ENCODE measurements around the gene RBMS3.

RBMS3 gene

DNA sequence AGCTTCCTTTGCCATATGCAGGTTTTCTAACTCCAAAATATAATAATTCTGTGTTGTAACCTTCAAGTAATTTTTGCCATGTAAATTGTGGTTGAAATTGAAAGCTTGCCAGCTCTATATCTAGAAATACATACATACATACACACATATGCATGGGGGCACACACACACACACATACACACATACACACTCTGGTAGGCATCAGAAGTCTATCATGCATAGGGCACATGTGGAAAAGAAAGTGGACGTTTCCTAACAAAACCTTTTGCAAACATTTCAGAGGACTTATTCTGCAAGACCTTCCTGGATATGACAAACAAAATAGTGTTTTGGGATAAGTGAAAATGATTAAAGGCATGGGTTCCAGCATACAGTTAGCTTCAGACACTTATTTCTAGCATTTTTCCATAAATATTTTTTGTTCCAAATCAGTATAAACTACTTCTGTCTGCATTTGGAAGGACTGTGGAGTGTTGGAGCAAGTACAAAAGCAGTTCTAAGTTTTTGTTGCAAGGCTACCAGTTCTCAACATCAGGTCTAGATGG, 578.9 kb downstream of the RBMS3 start:
- no peaks in the 10 kb centered on the region for H3K36me3 ChIP-seq (ENCODE audit: control insufficient read depth, insufficient read depth, low read length)
- no peak overlapping the region for H3K9ac ChIP-seq (ENCODE audit: low read length)
- no peak overlapping the region for H3K27ac ChIP-seq (ENCODE audit: low read depth, low read length)
- H3K27me3 ChIP-seq (ENCODE audit: control insufficient read depth, insufficient read depth, low read length): no peaks in the 10 kb centered on the region
- H3K4me3 ChIP-seq (ENCODE audit: low read length): no peak overlapping the region
- no peaks in the 10 kb centered on the region for H3K4me1 ChIP-seq (ENCODE audit: control insufficient read depth, insufficient read depth, low read length)

- no peaks in the 10 kb centered on the region for H3K36me3 ChIP-seq (ENCODE audit: control insufficient read depth, insufficient read depth, low read length)
- no peaks in the 10 kb centered on the region for H3K4me1 ChIP-seq (ENCODE audit: control insufficient read depth, insufficient read depth, low read length)
- H3K27me3 ChIP-seq (ENCODE audit: control insufficient read depth, insufficient read depth, low read length): no peaks in the 10 kb centered on the region
- H3K9ac ChIP-seq (ENCODE audit: low read length): no peak overlapping the region
- H3K4me3 ChIP-seq (ENCODE audit: low read length): no peak overlapping the region
- H3K27ac ChIP-seq (ENCODE audit: low read depth, low read length): no peak overlapping the region
Observed at GRCh38 chr3:29864809-29865208, 583.9 kb downstream of the RBMS3 start.

DNA sequence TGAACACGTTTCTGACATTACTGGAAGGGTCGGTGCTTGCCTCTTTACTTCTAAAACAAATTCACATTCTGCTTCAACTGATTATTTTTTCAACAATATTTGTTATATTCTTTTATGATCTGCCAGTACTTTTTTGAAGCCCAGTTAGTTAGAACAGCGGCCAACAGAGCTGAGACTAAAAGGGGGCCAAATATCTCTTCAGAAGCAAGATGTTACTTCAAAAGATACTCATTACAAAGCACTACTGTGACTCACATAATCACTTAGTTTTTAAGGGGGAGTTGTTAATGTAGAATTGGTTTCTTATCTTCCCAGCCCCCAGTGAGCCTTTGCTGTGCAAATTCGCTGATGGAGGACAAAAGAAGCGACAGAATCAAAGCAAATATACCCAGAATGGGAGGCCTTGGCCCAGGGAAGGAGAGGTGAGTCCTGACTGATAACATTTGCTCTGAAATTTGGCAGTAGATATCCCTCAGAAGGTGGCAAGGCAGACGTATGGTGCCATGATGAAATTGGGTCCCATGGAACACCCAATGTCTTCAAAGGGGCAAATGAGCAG, 587.8 kb downstream of the RBMS3 start:
- no peak overlapping the region for H3K27ac ChIP-seq (ENCODE audit: low read depth, low read length)
- no peak overlapping the region for H3K4me3 ChIP-seq (ENCODE audit: low read length)
- no peaks in the 10 kb centered on the region for H3K27me3 ChIP-seq (ENCODE audit: control insufficient read depth, insufficient read depth, low read length)
- no peaks in the 10 kb centered on the region for H3K4me1 ChIP-seq (ENCODE audit: control insufficient read depth, insufficient read depth, low read length)
- no peak overlapping the region for H3K9ac ChIP-seq (ENCODE audit: low read length)
- no peaks in the 10 kb centered on the region for H3K36me3 ChIP-seq (ENCODE audit: control insufficient read depth, insufficient read depth, low read length)

GRCh38 chr3:29870136-29870535, 589.3 kb downstream of the RBMS3 start:
- Histone ChIP-seq H3K4me3 (ENCODE audit: low read length) (no peak overlapping the region), H3K4me1 (ENCODE audit: control insufficient read depth, insufficient read depth, low read length) (no peaks in the 10 kb centered on the region), H3K27me3 (ENCODE audit: control insufficient read depth, insufficient read depth, low read length) (no peaks in the 10 kb centered on the region), H3K9ac (ENCODE audit: low read length) (no peak overlapping the region), H3K36me3 (ENCODE audit: control insufficient read depth, insufficient read depth, low read length) (no peaks in the 10 kb centered on the region), H3K27ac (ENCODE audit: low read depth, low read length) (no peak overlapping the region)

GRCh38 chr3:29871087-29871486, 590.2 kb downstream of the RBMS3 start:
- no peaks in the 10 kb centered on the region for H3K4me1 ChIP-seq (ENCODE audit: control insufficient read depth, insufficient read depth, low read length)
- H3K4me3 ChIP-seq (ENCODE audit: low read length): no peak overlapping the region
- no peak overlapping the region for H3K27ac ChIP-seq (ENCODE audit: low read depth, low read length)

GRCh38 chr3:29880809-29881208, 599.9 kb downstream of the RBMS3 start:
- no peak overlapping the region for H3K4me3 ChIP-seq (ENCODE audit: low read length)
- no peaks in the 10 kb centered on the region for H3K27me3 ChIP-seq (ENCODE audit: control insufficient read depth, insufficient read depth, low read length)
- no peaks in the 10 kb centered on the region for H3K36me3 ChIP-seq (ENCODE audit: control insufficient read depth, insufficient read depth, low read length)
- H3K9ac ChIP-seq (ENCODE audit: low read length): no peak overlapping the region
- H3K27ac ChIP-seq (ENCODE audit: low read depth, low read length): no peak overlapping the region
- H3K4me1 ChIP-seq (ENCODE audit: control insufficient read depth, insufficient read depth, low read length): no peaks in the 10 kb centered on the region

More at GRCh38 chr3:29871087-29871486, 590.2 kb downstream of the RBMS3 start:
- H3K27me3 ChIP-seq (ENCODE audit: control insufficient read depth, insufficient read depth, low read length): no peaks in the 10 kb centered on the region
- no peak overlapping the region for H3K9ac ChIP-seq (ENCODE audit: low read length)
- H3K36me3 ChIP-seq (ENCODE audit: control insufficient read depth, insufficient read depth, low read length): no peaks in the 10 kb centered on the region

DNA sequence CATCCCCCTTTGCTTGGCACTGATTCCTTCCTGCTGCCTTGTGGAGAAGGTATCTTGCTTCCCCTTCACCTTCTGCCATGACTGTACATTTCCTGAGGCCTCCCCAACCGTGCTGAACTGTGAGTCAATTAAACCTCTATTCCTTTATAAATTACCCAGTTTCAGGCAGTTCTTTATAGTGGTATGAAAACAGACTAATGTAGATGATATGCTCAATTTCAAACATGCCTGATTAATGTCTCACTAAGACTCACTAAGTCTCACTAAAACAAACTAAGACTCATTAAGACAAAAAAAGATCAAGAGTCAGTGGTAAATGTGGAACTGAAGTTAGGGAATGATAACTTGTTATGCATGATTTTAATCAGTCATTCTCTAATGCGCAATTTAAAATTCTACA, 606.6 kb downstream of the RBMS3 start:
- no peaks in the 10 kb centered on the region for H3K4me1 ChIP-seq (ENCODE audit: control insufficient read depth, insufficient read depth, low read length)
- no peak overlapping the region for H3K9ac ChIP-seq (ENCODE audit: low read length)
- no peaks in the 10 kb centered on the region for H3K27me3 ChIP-seq (ENCODE audit: control insufficient read depth, insufficient read depth, low read length)
- no peak overlapping the region for H3K4me3 ChIP-seq (ENCODE audit: low read length)
- H3K36me3 ChIP-seq (ENCODE audit: control insufficient read depth, insufficient read depth, low read length): no peaks in the 10 kb centered on the region
- no peak overlapping the region for H3K27ac ChIP-seq (ENCODE audit: low read depth, low read length)

DNA sequence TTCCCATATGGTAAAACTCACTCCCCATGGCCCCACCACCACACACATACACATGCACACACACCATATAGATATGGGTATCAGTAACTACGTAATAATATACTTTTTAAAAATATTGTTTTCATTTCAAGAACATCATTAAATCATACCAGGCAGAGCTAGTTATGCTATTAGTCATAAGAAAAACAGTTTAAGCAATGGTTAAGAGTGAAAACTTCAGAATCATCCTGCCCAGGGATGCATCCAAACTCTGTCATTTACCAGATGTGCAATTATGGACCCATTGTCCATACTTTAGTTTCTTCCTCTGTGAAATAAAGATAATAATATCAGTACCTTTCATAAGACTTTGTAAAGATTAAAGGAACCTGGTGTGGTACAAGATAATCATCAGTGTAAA, 608.3 kb downstream of the RBMS3 start:
- Histone ChIP-seq H3K27me3 (ENCODE audit: control insufficient read depth, insufficient read depth, low read length) (no peaks in the 10 kb centered on the region), H3K4me1 (ENCODE audit: control insufficient read depth, insufficient read depth, low read length) (no peaks in the 10 kb centered on the region), H3K27ac (ENCODE audit: low read depth, low read length) (no peak overlapping the region), H3K4me3 (ENCODE audit: low read length) (no peak overlapping the region), H3K9ac (ENCODE audit: low read length) (no peak overlapping the region), H3K36me3 (ENCODE audit: control insufficient read depth, insufficient read depth, low read length) (no peaks in the 10 kb centered on the region)

- Histone ChIP-seq H3K4me3 (ENCODE audit: low read length) (no peak overlapping the region), H3K27me3 (ENCODE audit: control insufficient read depth, insufficient read depth, low read length) (no peaks in the 10 kb centered on the region), H3K9ac (ENCODE audit: low read length) (no peak overlapping the region), H3K4me1 (ENCODE audit: control insufficient read depth, insufficient read depth, low read length) (no peaks in the 10 kb centered on the region), H3K36me3 (ENCODE audit: control insufficient read depth, insufficient read depth, low read length) (no peaks in the 10 kb centered on the region), H3K27ac (ENCODE audit: low read depth, low read length) (no peak overlapping the region)
Observed at GRCh38 chr3:29890801-29891200, 609.9 kb downstream of the RBMS3 start.

DNA sequence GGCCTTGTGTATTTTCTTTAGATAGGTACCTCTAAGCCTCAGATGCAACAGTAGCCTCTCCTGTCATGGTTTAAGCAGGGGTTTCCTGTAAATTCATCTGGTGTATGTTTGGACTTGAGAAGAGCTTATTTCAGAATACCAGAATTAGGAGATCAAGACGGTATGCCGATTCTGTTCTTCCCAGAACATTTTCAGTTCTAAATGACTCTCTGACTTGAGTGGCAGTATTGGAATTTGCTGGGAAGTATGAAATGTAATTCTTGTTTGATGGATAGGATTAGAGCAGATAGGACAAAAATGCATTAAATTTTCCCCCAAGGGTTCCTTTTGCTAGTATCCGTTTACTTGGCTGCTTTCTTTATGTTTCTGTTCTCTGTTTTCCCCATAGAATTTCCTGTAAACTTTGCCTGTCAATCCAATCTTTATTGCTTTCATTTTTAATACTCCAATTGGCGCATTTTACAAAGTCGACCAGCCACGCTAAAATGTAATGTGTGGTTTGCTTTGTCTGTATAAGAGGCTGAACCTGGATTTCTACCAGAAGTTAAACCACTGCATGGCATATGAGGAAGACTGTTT, 612.2 kb downstream of the RBMS3 start:
- Histone ChIP-seq H3K4me3 (ENCODE audit: low read length) (no peak overlapping the region), H3K36me3 (ENCODE audit: control insufficient read depth, insufficient read depth, low read length) (no peaks in the 10 kb centered on the region), H3K27me3 (ENCODE audit: control insufficient read depth, insufficient read depth, low read length) (no peaks in the 10 kb centered on the region), H3K27ac (ENCODE audit: low read depth, low read length) (no peak overlapping the region), H3K4me1 (ENCODE audit: control insufficient read depth, insufficient read depth, low read length) (no peaks in the 10 kb centered on the region), H3K9ac (ENCODE audit: low read length) (no peak overlapping the region)

GRCh38 chr3:29896856-29897255, 616.0 kb downstream of the RBMS3 start:
- Histone ChIP-seq H3K36me3 (ENCODE audit: control insufficient read depth, insufficient read depth, low read length) (no peaks in the 10 kb centered on the region), H3K27ac (ENCODE audit: low read depth, low read length) (no peak overlapping the region), H3K27me3 (ENCODE audit: control insufficient read depth, insufficient read depth, low read length) (no peaks in the 10 kb centered on the region), H3K4me3 (ENCODE audit: low read length) (no peak overlapping the region), H3K9ac (ENCODE audit: low read length) (no peak overlapping the region), H3K4me1 (ENCODE audit: control insufficient read depth, insufficient read depth, low read length) (peaks cover 3% of the 10 kb centered on the region)

DNA sequence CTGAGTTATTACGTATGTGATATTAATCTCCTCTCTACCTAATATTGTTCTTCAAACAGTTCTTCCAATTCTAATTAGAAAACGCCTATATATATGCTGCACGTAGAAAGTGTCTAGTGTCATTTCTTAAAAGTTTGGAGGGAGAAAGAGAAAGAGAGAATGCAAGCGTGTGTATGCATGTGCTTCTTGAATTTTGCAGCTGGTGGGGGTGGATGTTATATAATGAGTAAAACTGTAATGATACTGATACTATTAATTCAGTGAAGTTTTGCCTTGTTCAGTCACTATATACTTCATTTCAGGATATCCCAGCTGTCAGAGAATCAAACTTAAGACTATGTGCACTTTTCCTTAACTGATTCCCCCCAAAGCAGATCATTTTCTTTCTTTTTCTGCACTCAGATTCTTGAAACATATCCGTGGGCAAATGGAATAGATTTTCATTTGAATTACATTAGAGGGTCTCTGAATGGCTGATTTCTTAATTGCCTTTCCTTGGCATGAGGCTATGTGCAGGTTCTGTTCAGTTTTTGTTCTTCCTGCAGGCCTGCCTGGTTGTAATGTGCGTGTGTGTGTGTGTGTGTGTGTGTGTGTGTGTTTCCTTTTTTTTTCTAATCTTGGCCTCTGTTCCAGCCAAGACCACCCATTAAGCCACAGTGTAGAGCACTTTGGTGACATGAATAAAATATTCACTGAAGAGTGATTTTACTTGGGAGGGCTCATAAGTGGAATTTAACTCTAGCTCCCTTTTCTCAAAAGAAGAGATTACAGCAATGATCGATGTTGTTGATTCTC, 617.5 kb downstream of the RBMS3 start:
- H3K27me3 ChIP-seq (ENCODE audit: control insufficient read depth, insufficient read depth, low read length): no peaks in the 10 kb centered on the region
- H3K36me3 ChIP-seq (ENCODE audit: control insufficient read depth, insufficient read depth, low read length): no peaks in the 10 kb centered on the region
- no peak overlapping the region for H3K9ac ChIP-seq (ENCODE audit: low read length)
- H3K27ac ChIP-seq (ENCODE audit: low read depth, low read length): no peak overlapping the region
- no peak overlapping the region for H3K4me3 ChIP-seq (ENCODE audit: low read length)
- peaks cover 3% of the 10 kb centered on the region for H3K4me1 ChIP-seq (ENCODE audit: control insufficient read depth, insufficient read depth, low read length)
